H9 (cell line): ENCODE data around the gene FADS1. TPM values are rescaled to one million over a fixed set of nuclear protein-coding genes. Genes with fewer than 3 reads are reported as not detected.

Experiments
- DNase-seq: peaks from one replicate; pipeline ENCODE4 v3.0.0-alpha.2; 2017
- H2AFZ ChIP-seq: one replicate; pipeline ENCODE4 v1.6.1; 2013; ENCODE audit warnings: mild to moderate bottlenecking, low read length, control low read depth, moderate library complexity
- H2AK5ac ChIP-seq: 2 replicates; pipeline ENCODE4 v1.6.1; 2013; ENCODE audit warnings: low read length, control low read depth, mixed read lengths; ENCODE audit not compliant: insufficient read length
- H2BK120ac ChIP-seq: one replicate; pipeline ENCODE4 v1.6.1; 2013; ENCODE audit warnings: low read depth, mild to moderate bottlenecking, low read length, control low read depth, inconsistent platforms; ENCODE audit not compliant: poor library complexity, severe bottlenecking
- H2BK12ac ChIP-seq: 2 replicates; pipeline ENCODE4 v1.6.1; 2013; ENCODE audit warnings: low read length, control low read depth, mixed read lengths, low read depth; ENCODE audit not compliant: insufficient read length
- H2BK15ac ChIP-seq: 2 replicates; pipeline ENCODE4 v1.6.1; 2013; ENCODE audit warnings: low read depth, low read length, control low read depth
- H2BK20ac ChIP-seq: one replicate; pipeline ENCODE4 v1.6.1; 2013; ENCODE audit warnings: low read depth, mild to moderate bottlenecking, low read length, control low read depth, inconsistent platforms; ENCODE audit not compliant: poor library complexity, severe bottlenecking
- H2BK5ac ChIP-seq: 2 replicates; pipeline ENCODE4 v1.6.1; 2013; ENCODE audit warnings: low read length, control low read depth, mixed read lengths; ENCODE audit not compliant: insufficient read length
- H3K14ac ChIP-seq: 2 replicates; pipeline ENCODE4 v1.6.1; 2013; ENCODE audit warnings: low read length, control low read depth; ENCODE audit not compliant: insufficient read depth
- H3K18ac ChIP-seq: 2 replicates; pipeline ENCODE4 v1.6.1; 2013; ENCODE audit warnings: low read depth, mild to moderate bottlenecking, mixed read lengths, low read length, control low read depth; ENCODE audit not compliant: insufficient read length
- H3K23ac ChIP-seq: 2 replicates; pipeline ENCODE4 v1.6.1; 2013; ENCODE audit warnings: low read length, control low read depth, mixed read lengths, low read depth; ENCODE audit not compliant: insufficient read length
- H3K23me2 ChIP-seq: 2 replicates; pipeline ENCODE4 v1.6.1; 2013; ENCODE audit warnings: low read depth, mild to moderate bottlenecking, mixed read lengths, low read length, control low read depth; ENCODE audit not compliant: insufficient read length, poor library complexity, severe bottlenecking
- H3K27ac ChIP-seq: 2 replicates; pipeline ENCODE4 v1.5.1; 2013; ENCODE audit warnings: low read length, control low read depth, mixed read lengths, low read depth; ENCODE audit not compliant: insufficient read length
- H3K27me3 ChIP-seq: 2 replicates; pipeline ENCODE4 v1.6.1; 2013; ENCODE audit warnings: low read length, control low read depth, inconsistent platforms; ENCODE audit not compliant: insufficient read depth
- H3K4ac ChIP-seq: 2 replicates; pipeline ENCODE4 v1.6.1; 2013; ENCODE audit warnings: low read depth, mild to moderate bottlenecking, control low read depth, inconsistent platforms, low read length, moderate library complexity
- H3K4me1 ChIP-seq: 2 replicates; pipeline ENCODE4 v1.6.1; 2013; ENCODE audit warnings: low read length, control low read depth, inconsistent platforms; ENCODE audit not compliant: insufficient read depth
- H3K4me2 ChIP-seq: 2 replicates; pipeline ENCODE4 v1.6.1; 2013; ENCODE audit warnings: low read length, control low read depth, mixed read lengths; ENCODE audit not compliant: insufficient read length, insufficient read depth
- H3K56ac ChIP-seq: 2 replicates; pipeline ENCODE4 v1.6.1; 2013; ENCODE audit warnings: low read depth, mild to moderate bottlenecking, mixed read lengths, low read length, control low read depth; ENCODE audit not compliant: insufficient read length
- H3K79me1 ChIP-seq: 2 replicates; pipeline ENCODE4 v1.6.1; 2013; ENCODE audit warnings: low read depth, mild to moderate bottlenecking, moderate library complexity, low read length, control low read depth, inconsistent platforms; ENCODE audit not compliant: insufficient read depth, poor library complexity, severe bottlenecking
- H3K79me2 ChIP-seq: 2 replicates; pipeline ENCODE4 v1.6.1; 2013; ENCODE audit warnings: low read length, control low read depth, inconsistent platforms; ENCODE audit not compliant: insufficient read depth
- H3K9ac ChIP-seq: 2 replicates; pipeline ENCODE4 v1.6.1; 2013; ENCODE audit warnings: low read length, control low read depth, mixed read lengths; ENCODE audit not compliant: insufficient read length; ENCODE audit errors: extremely low read depth
- H3K9me3 ChIP-seq: one replicate; pipeline ENCODE4 v1.6.1; 2013; ENCODE audit warnings: low read depth, low read length, inconsistent platforms; ENCODE audit not compliant: control insufficient read depth
- H3T11ph ChIP-seq: one replicate; pipeline ENCODE4 v1.6.1; 2013; ENCODE audit warnings: mild to moderate bottlenecking, low read length, control low read depth, inconsistent platforms
- H4K20me1 ChIP-seq: one replicate; pipeline ENCODE4 v1.6.1; 2013; ENCODE audit not compliant: control insufficient read depth, insufficient read length, insufficient read depth
- H4K5ac ChIP-seq: 2 replicates; pipeline ENCODE4 v1.6.1; 2013; ENCODE audit warnings: low read depth, mild to moderate bottlenecking, mixed read lengths, low read length, control low read depth; ENCODE audit not compliant: insufficient read length
- H4K8ac ChIP-seq: replicated peaks from 2 replicates; pipeline ENCODE4 v1.6.1; 2013; ENCODE audit warnings: low read length, control low read depth, mixed read lengths, low read depth; ENCODE audit not compliant: insufficient read length
- H4K91ac ChIP-seq: 2 replicates; pipeline ENCODE4 v1.6.1; 2013; ENCODE audit warnings: low read depth, mild to moderate bottlenecking, moderate library complexity, mixed read lengths, low read length, control low read depth; ENCODE audit not compliant: insufficient read length
- H3K27ac Mint-ChIP-seq, 3 experiments: 2 replicates in 2 of 3; 3 replicates in 1 of 3; pipeline ENCODE4 v1.8.0; 2020 to 2021; ENCODE audit warnings: mixed read lengths in 3 of 3, mild to moderate bottlenecking in 1 of 3, moderate library complexity in 1 of 3
- H3K27me3 Mint-ChIP-seq: 2 replicates; pipeline ENCODE4 v1.8.0; 2021; ENCODE audit warnings: low read depth, mild to moderate bottlenecking, moderate library complexity, mixed read lengths
- H3K36me3 Mint-ChIP-seq, 3 experiments: 2 replicates in 2 of 3; 3 replicates in 1 of 3; pipeline ENCODE4 v1.8.0; 2020 to 2021; ENCODE audit warnings: low read depth in 3 of 3, mixed read lengths in 3 of 3; ENCODE audit not compliant: insufficient read depth in 1 of 3
- H3K4me1 Mint-ChIP-seq, 2 experiments: 2 replicates each; pipeline ENCODE4 v1.8.0; 2020; ENCODE audit warnings: mixed read lengths in 2 of 2
- H3K4me3 Mint-ChIP-seq, 2 experiments: 2 replicates in 1 of 2; 3 replicates in 1 of 2; pipeline ENCODE4 v1.8.0; 2020 to 2021; ENCODE audit warnings: mild to moderate bottlenecking in 2 of 2, mixed read lengths in 2 of 2, moderate library complexity in 1 of 2
- H3K9me3 Mint-ChIP-seq, 2 experiments: 2 replicates in 1 of 2; 3 replicates in 1 of 2; pipeline ENCODE4 v1.8.0; 2020; ENCODE audit warnings: mild to moderate bottlenecking in 2 of 2, mixed read lengths in 2 of 2, moderate library complexity in 1 of 2
- WGBS: extraction: QIAGEN DNeasy Blood & Tissue Kit; methylation state at CpG from one replicate; pipeline ENCODE4 v1.1.7; 2013; ENCODE audit warnings: missing lambda C conversion rate, low lambda C conversion rate, mixed read lengths; ENCODE audit not compliant: insufficient read length; ENCODE audit errors: extremely low coverage; 5-methylcytosine and 5-hydroxymethylcytosine counted together
- total RNA-seq: library from RNA; stranded (reverse); gene quantifications from 2 replicates; pipeline ENCODE4 v1.2.1, GENCODE V29; 2021
- TF ChIP-seq, protein P1 (sequence below): fragments of 200-600 bp; sonication (generic); conservative IDR thresholded peaks from 3 replicates; pipeline ENCODE4 v1.8.0; 2021; ENCODE audit warnings: antibody characterized with exemption, mild to moderate bottlenecking

Gene FADS1
- total RNA-seq, 1 experiment from 2014 or later, result 125 TPM

DNA sequence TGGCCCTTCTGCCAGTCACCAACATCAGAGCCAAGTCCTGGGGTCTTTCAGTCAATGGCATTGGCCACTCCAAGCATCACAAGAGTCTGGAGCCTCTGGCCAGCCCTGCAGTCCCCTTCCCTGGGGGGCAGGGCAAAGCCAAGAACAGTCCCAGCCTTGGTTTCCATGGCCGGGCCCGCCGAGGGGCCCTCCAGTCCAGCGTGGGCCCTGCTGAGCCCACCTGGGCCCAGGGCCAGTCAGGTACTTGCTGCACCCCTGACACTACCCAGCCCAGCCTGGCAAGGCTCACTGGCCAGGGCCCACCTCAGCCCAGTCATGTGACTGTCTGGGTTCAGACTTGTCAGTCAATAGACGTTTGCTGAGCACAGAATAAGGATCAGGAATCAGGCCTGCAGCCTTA is 35.2 kb downstream of the FADS1 start:
- TF ChIP-seq, protein P1, sequence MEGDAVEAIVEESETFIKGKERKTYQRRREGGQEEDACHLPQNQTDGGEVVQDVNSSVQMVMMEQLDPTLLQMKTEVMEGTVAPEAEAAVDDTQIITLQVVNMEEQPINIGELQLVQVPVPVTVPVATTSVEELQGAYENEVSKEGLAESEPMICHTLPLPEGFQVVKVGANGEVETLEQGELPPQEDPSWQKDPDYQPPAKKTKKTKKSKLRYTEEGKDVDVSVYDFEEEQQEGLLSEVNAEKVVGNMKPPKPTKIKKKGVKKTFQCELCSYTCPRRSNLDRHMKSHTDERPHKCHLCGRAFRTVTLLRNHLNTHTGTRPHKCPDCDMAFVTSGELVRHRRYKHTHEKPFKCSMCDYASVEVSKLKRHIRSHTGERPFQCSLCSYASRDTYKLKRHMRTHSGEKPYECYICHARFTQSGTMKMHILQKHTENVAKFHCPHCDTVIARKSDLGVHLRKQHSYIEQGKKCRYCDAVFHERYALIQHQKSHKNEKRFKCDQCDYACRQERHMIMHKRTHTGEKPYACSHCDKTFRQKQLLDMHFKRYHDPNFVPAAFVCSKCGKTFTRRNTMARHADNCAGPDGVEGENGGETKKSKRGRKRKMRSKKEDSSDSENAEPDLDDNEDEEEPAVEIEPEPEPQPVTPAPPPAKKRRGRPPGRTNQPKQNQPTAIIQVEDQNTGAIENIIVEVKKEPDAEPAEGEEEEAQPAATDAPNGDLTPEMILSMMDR, result no peak
- Histone ChIP-seq H2AK5ac (no peak overlapping the region), H3K4me1 (no peaks in the 10 kb centered on the region), H3K4ac (no peak overlapping the region), H4K8ac (no peak overlapping the region), H3K23ac (no peak overlapping the region), H3K56ac (no peak overlapping the region), H3K18ac (no peak overlapping the region), H3K4me2 (no peak overlapping the region), H2BK120ac (no peak overlapping the region), H3K79me1 (no peaks in the 10 kb centered on the region), H4K20me1 (no peaks in the 10 kb centered on the region), H3K9ac (no peak overlapping the region), H4K91ac (no peak overlapping the region), H3K27ac (no peak overlapping the region), H2BK5ac (no peak overlapping the region), H2AFZ (no peak overlapping the region), H3T11ph (no peak overlapping the region), H2BK15ac (no peak overlapping the region), H3K27me3 (no peaks in the 10 kb centered on the region), H2BK12ac (no peak overlapping the region), H2BK20ac (no peak overlapping the region), H3K9me3 (no peaks in the 10 kb centered on the region), H3K14ac (no peak overlapping the region; the same call in 1 of the 2 replicates), H3K23me2 (no peaks in the 10 kb centered on the region), H4K5ac (no peak overlapping the region), H3K79me2 (no peaks in the 10 kb centered on the region)
- Mint-ChIP-seq H3K4me1 (peaks cover 16 to 18% of the 10 kb centered on the region in 2 experiments), H3K27ac (no peak overlapping the region), H3K36me3 (peaks cover 12 to 46% (median 39%) of the 10 kb centered on the region in 3 experiments), H3K9me3 (peaks cover 0 to 2% of the 10 kb centered on the region in 2 experiments; a peak in 2 of 5 replicates), H3K27me3 (peaks cover 2% of the 10 kb centered on the region; the same call in 1 of the 2 replicates), H3K4me3 (no peak overlapping the region)
- no CpG with 5 or more reads among the region's 5 CpGs for WGBS
- no peak for DNase-seq
